Measurements from ENCODE around the gene AFAP1. TPM values are rescaled to one million over a fixed set of nuclear protein-coding genes. Genes with fewer than 3 reads are reported as not detected.

Gene AFAP1
- total and polyA plus RNA-seq, 2 of the 8 experiments (the other 6 are each of a cell fraction or from before 2014, with no cell fraction given): 3.6 to 18.2 TPM

DNA sequence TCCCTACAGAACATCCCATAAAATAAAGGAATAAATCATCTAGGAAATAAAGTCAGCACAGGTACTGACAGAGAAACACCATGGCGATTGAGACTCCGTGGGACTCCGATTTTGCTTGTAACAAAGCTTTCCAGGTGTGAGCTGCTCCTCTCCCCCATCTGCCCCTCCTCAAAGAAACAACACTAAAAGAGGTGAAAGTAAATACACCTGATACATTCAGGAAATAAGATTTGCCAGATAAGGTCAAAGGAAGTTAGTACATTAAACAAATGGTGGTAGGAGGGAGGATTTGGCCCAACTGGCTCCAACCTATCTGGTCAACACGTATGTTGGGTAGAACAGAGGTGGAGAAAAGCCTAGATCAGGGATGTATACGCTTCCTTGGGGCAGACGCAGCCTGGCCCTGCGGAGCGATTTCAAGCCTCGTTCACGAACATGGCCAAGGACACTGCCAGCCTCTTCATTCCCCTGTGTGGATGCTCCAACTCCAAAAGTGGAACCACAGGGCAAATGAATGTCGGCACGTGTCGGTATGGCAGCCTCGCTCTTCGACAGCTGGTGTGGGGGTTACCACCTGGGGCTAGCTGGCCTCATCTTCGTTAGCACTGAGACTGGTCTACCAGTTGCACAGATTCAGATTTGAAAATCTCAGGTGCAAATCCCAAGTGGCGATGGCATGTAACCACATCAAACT, 162.5 kb downstream of the AFAP1 start (continued):
- TF ChIP-seq, protein P1, sequence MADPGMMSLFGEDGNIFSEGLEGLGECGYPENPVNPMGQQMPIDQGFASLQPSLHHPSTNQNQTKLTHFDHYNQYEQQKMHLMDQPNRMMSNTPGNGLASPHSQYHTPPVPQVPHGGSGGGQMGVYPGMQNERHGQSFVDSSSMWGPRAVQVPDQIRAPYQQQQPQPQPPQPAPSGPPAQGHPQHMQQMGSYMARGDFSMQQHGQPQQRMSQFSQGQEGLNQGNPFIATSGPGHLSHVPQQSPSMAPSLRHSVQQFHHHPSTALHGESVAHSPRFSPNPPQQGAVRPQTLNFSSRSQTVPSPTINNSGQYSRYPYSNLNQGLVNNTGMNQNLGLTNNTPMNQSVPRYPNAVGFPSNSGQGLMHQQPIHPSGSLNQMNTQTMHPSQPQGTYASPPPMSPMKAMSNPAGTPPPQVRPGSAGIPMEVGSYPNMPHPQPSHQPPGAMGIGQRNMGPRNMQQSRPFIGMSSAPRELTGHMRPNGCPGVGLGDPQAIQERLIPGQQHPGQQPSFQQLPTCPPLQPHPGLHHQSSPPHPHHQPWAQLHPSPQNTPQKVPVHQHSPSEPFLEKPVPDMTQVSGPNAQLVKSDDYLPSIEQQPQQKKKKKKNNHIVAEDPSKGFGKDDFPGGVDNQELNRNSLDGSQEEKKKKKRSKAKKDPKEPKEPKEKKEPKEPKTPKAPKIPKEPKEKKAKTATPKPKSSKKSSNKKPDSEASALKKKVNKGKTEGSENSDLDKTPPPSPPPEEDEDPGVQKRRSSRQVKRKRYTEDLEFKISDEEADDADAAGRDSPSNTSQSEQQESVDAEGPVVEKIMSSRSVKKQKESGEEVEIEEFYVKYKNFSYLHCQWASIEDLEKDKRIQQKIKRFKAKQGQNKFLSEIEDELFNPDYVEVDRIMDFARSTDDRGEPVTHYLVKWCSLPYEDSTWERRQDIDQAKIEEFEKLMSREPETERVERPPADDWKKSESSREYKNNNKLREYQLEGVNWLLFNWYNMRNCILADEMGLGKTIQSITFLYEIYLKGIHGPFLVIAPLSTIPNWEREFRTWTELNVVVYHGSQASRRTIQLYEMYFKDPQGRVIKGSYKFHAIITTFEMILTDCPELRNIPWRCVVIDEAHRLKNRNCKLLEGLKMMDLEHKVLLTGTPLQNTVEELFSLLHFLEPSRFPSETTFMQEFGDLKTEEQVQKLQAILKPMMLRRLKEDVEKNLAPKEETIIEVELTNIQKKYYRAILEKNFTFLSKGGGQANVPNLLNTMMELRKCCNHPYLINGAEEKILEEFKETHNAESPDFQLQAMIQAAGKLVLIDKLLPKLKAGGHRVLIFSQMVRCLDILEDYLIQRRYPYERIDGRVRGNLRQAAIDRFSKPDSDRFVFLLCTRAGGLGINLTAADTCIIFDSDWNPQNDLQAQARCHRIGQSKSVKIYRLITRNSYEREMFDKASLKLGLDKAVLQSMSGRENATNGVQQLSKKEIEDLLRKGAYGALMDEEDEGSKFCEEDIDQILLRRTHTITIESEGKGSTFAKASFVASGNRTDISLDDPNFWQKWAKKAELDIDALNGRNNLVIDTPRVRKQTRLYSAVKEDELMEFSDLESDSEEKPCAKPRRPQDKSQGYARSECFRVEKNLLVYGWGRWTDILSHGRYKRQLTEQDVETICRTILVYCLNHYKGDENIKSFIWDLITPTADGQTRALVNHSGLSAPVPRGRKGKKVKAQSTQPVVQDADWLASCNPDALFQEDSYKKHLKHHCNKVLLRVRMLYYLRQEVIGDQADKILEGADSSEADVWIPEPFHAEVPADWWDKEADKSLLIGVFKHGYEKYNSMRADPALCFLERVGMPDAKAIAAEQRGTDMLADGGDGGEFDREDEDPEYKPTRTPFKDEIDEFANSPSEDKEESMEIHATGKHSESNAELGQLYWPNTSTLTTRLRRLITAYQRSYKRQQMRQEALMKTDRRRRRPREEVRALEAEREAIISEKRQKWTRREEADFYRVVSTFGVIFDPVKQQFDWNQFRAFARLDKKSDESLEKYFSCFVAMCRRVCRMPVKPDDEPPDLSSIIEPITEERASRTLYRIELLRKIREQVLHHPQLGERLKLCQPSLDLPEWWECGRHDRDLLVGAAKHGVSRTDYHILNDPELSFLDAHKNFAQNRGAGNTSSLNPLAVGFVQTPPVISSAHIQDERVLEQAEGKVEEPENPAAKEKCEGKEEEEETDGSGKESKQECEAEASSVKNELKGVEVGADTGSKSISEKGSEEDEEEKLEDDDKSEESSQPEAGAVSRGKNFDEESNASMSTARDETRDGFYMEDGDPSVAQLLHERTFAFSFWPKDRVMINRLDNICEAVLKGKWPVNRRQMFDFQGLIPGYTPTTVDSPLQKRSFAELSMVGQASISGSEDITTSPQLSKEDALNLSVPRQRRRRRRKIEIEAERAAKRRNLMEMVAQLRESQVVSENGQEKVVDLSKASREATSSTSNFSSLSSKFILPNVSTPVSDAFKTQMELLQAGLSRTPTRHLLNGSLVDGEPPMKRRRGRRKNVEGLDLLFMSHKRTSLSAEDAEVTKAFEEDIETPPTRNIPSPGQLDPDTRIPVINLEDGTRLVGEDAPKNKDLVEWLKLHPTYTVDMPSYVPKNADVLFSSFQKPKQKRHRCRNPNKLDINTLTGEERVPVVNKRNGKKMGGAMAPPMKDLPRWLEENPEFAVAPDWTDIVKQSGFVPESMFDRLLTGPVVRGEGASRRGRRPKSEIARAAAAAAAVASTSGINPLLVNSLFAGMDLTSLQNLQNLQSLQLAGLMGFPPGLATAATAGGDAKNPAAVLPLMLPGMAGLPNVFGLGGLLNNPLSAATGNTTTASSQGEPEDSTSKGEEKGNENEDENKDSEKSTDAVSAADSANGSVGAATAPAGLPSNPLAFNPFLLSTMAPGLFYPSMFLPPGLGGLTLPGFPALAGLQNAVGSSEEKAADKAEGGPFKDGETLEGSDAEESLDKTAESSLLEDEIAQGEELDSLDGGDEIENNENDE (IDR thresholded peaks at IDR 0.05; ENCODE audit: insufficient replicate concordance, low read length): no peak
- TF ChIP-seq RAD21 (IDR thresholded peaks at IDR 0.05 in 1 of 2, conservative IDR thresholded peaks at IDR 0.05 in 1 of 2; ENCODE audit: low read depth in 2 of 2, low read length in 2 of 2): no peak
- no peak for TF ChIP-seq HDAC6 (IDR thresholded peaks at IDR 0.05; ENCODE audit: low read depth, low read length)
- TF ChIP-seq CBX8 (IDR thresholded peaks at IDR 0.05; ENCODE audit: borderline replicate concordance, low read depth, low read length): no peak
- TF ChIP-seq SIRT6 (IDR thresholded peaks at IDR 0.05; ENCODE audit: low read length): no peak
- TF ChIP-seq SIN3A (conservative IDR thresholded peaks at IDR 0.05 in 1 of 2, IDR thresholded peaks at IDR 0.05 in 1 of 2; ENCODE audit: low read depth in 1 of 2, low read length in 2 of 2): no peak
- TF ChIP-seq, protein P2, sequence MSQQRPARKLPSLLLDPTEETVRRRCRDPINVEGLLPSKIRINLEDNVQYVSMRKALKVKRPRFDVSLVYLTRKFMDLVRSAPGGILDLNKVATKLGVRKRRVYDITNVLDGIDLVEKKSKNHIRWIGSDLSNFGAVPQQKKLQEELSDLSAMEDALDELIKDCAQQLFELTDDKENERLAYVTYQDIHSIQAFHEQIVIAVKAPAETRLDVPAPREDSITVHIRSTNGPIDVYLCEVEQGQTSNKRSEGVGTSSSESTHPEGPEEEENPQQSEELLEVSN (IDR thresholded peaks at IDR 0.05): no peak
- TF ChIP-seq KDM5A (IDR thresholded peaks at IDR 0.05; ENCODE audit: low read length): no peak
- no peak for TF ChIP-seq ASH2L (IDR thresholded peaks at IDR 0.05; ENCODE audit: low read length)
- no peak for TF ChIP-seq TBP (IDR thresholded peaks at IDR 0.05; ENCODE audit: low read depth, low read length)

Data from H1 (cell line).